ENCODE results near the gene PDE8B. TPM values are rescaled to one million over a fixed set of nuclear protein-coding genes. Genes with fewer than 3 reads are reported as not detected.

The PDE8B gene
- total RNA-seq, 4 donors from 2014 or later: 13.0 to 54.4 (median 27.3) TPM

DNA sequence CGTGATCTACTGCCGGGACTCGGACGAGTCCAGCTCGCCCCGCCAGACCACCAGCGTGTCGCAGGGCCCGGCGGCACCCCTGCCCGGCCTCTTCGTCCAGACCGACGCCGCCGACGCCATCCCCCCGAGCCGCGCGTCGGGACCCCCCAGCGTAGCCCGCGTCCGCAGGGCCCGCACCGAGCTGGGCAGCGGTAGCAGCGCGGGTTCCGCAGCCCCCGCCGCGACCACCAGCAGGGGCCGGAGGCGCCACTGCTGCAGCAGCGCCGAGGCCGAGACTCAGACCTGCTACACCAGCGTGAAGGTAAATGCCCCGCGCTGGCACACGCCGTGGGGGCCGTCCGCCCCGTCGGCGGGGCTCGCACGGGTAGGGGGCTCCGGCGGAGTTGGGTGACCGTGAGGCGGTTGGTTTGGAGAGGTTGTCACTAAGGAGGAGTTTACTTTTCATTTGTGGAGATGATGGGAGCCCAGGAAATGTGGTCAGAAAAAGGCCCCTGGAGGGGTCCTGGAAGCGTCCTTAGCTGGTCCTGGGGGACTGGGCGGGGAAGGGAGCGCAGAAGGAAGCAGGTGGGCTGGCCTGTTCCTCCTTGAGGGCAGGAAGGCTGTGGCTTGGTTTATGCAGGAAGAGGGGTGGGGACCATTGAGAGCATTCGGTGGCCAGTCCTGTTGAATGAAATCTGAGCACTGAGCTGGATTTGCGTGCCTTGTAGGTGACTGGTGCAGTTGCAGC, 647 bp downstream of the PDE8B start:
- Histone ChIP-seq H3K27me3 (no peaks in the 10 kb centered on the region), H3K9me3 (no peaks in the 10 kb centered on the region), H3K36me3 (no peaks in the 10 kb centered on the region), H3K4me3 (peak overlapping the region; percentile 41 to 76), H3K27ac (peak overlapping the region; percentile 67 to 83), H3K4me1 (peaks cover 0 to 11% of the 10 kb centered on the region in 2 donors)
- peak in 1 of 2 donors; percentile 28 for DNase-seq
- intact Hi-C loops (cut with DNase I; ENCODE audit: low total_unique reads): no loop called here
- TF ChIP-seq, protein P1, sequence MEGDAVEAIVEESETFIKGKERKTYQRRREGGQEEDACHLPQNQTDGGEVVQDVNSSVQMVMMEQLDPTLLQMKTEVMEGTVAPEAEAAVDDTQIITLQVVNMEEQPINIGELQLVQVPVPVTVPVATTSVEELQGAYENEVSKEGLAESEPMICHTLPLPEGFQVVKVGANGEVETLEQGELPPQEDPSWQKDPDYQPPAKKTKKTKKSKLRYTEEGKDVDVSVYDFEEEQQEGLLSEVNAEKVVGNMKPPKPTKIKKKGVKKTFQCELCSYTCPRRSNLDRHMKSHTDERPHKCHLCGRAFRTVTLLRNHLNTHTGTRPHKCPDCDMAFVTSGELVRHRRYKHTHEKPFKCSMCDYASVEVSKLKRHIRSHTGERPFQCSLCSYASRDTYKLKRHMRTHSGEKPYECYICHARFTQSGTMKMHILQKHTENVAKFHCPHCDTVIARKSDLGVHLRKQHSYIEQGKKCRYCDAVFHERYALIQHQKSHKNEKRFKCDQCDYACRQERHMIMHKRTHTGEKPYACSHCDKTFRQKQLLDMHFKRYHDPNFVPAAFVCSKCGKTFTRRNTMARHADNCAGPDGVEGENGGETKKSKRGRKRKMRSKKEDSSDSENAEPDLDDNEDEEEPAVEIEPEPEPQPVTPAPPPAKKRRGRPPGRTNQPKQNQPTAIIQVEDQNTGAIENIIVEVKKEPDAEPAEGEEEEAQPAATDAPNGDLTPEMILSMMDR (IDR thresholded peaks at IDR 0.05): peak in 1 of 4 experiments; percentile 2
- no peak for TF ChIP-seq POLR2A (IDR thresholded peaks at IDR 0.05)

DNA sequence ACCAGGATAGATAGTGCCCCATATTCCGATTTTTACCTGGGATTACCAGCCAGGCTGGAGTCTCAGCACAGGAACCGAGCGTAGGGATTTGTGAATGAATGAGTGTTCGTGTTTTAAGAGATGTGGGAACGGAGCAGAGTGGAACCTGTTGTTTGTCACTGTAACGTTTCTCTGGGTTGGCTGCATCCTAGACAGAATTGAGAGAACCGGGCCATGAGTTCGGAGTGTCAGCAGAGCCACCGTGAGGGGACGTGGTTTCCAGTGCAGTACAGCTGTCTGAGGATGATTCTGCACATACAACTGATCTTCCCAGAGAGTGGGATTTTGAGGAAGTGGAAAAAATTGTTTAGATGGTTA, 1.2 kb downstream of the PDE8B start:
- DNase-seq: no peak
- TF ChIP-seq, protein P1 (IDR thresholded peaks at IDR 0.05): no peak
- TF ChIP-seq POLR2A (IDR thresholded peaks at IDR 0.05): no peak
- Histone ChIP-seq H3K36me3 (no peaks in the 10 kb centered on the region), H3K4me3 (peak overlapping the region; percentile 41 to 76), H3K27ac (peak overlapping the region in 1 of 2 donors; percentile 83), H3K27me3 (no peaks in the 10 kb centered on the region), H3K9me3 (no peaks in the 10 kb centered on the region), H3K4me1 (peaks cover 0 to 11% of the 10 kb centered on the region in 2 donors)
- intact Hi-C loops (cut with DNase I; ENCODE audit: low total_unique reads): no loop called here

- intact Hi-C loops (cut with DNase I; ENCODE audit: low total_unique reads): no loop called here
- no peak overlapping the region for H3K4me3 ChIP-seq
- DNase-seq: no peak
- no peaks in the 10 kb centered on the region for H3K27me3 ChIP-seq
- H3K27ac ChIP-seq: no peak overlapping the region
- TF ChIP-seq POLR2A (IDR thresholded peaks at IDR 0.05): no peak
- TF ChIP-seq, protein P1 (IDR thresholded peaks at IDR 0.05): no peak
- H3K9me3 ChIP-seq: no peaks in the 10 kb centered on the region
- H3K36me3 ChIP-seq: no peaks in the 10 kb centered on the region
- H3K4me1 ChIP-seq: peaks cover 0 to 11% of the 10 kb centered on the region in 2 donors
Measured at GRCh38 chr5:77213601-77214000, 3.1 kb downstream of the PDE8B start.

GRCh38 chr5:77214151-77214550, 3.7 kb downstream of the PDE8B start:
- no peaks in the 10 kb centered on the region for H3K27me3 ChIP-seq
- intact Hi-C loops (cut with DNase I; ENCODE audit: low total_unique reads): no loop called here
- no peak for DNase-seq

GRCh38 chr5:77218263-77218662, 7.8 kb downstream of the PDE8B start:
- Histone ChIP-seq H3K4me1 (no peaks in the 10 kb centered on the region), H3K36me3 (no peaks in the 10 kb centered on the region), H3K27ac (no peak overlapping the region), H3K4me3 (no peak overlapping the region), H3K27me3 (no peaks in the 10 kb centered on the region), H3K9me3 (no peaks in the 10 kb centered on the region)
- intact Hi-C loops (cut with DNase I; ENCODE audit: low total_unique reads): no loop called here
- DNase-seq: no peak
- TF ChIP-seq POLR2A (IDR thresholded peaks at IDR 0.05): no peak
- TF ChIP-seq, protein P1 (IDR thresholded peaks at IDR 0.05): peak in 2 of 4 experiments; percentile 11 to 31

More at GRCh38 chr5:77214151-77214550, 3.7 kb downstream of the PDE8B start:
- H3K9me3 ChIP-seq: no peaks in the 10 kb centered on the region
- no peak overlapping the region for H3K4me3 ChIP-seq
- peaks cover 0 to 11% of the 10 kb centered on the region in 2 donors for H3K4me1 ChIP-seq
- no peaks in the 10 kb centered on the region for H3K36me3 ChIP-seq
- no peak for TF ChIP-seq POLR2A (IDR thresholded peaks at IDR 0.05)
- TF ChIP-seq, protein P1 (IDR thresholded peaks at IDR 0.05): no peak
- no peak overlapping the region for H3K27ac ChIP-seq
